Measurements from ENCODE around the gene ALG12. TPM values are rescaled to one million over a fixed set of nuclear protein-coding genes. Genes with fewer than 3 reads are reported as not detected.

Gene ALG12
- total RNA-seq, 1 experiment from 2014 or later: 29.2 TPM

DNA sequence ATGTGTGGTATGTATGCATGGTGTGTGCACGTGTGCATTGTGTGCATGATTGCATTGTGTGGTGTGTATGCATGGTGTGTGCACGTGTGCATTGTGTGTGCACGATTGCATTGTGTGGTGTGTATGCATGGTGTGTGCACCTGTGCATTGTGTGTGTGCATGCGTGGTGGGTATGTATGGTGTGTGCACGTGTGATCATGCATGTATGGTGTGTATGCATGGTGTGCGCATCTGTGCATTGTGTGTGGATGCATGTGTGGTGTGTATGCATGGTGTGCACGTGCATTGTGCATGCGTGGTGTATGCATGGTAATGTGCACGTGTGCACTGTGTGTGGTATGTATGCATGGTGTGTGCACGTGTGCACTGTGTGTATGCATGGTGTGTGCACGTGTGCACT, 16.8 kb downstream of the ALG12 start:
- H3K4me3 Mint-ChIP-seq: no peak overlapping the region
- H3K27ac Mint-ChIP-seq: no peak overlapping the region; the same call in 1 of the 2 replicates
- H3K36me3 Mint-ChIP-seq: peaks cover 46% of the 10 kb centered on the region
- CTCF ChIA-PET: interaction anchor here (0.5 kb wide), 1 partner anchor 63 kb away, joined by 3 read pairs; no protein-coding TSS in a partner anchor
- H3K27me3 Mint-ChIP-seq (ENCODE audit: low read depth): no peaks in the 10 kb centered on the region
- POLR2A ChIA-PET: no interaction called here
- no peaks in the 10 kb centered on the region for H3K4me1 Mint-ChIP-seq
- peaks cover 26% of the 10 kb centered on the region for H3K9me3 Mint-ChIP-seq
- no peak for ATAC-seq
- DNase-seq (ENCODE audit: low spot score): no peak
- TF ChIP-seq ZNF317 (CRISPR knock-in tag; IDR thresholded peaks at IDR 0.05; ENCODE audit: borderline replicate concordance, low read depth) (no peak), JUN (CRISPR knock-in tag; IDR thresholded peaks at IDR 0.05) (no peak), SOX15 (CRISPR knock-in tag; IDR thresholded peaks at IDR 0.05) (no peak), ZNF423 (CRISPR knock-in tag; IDR thresholded peaks at IDR 0.05) (no peak), TCF7 (CRISPR knock-in tag; IDR thresholded peaks at IDR 0.05; ENCODE audit: low read depth) (no peak), FOXJ3 (CRISPR knock-in tag; IDR thresholded peaks at IDR 0.05; ENCODE audit: borderline replicate concordance) (no peak), RORB (CRISPR knock-in tag; IDR thresholded peaks at IDR 0.05) (no peak), ZNF121 (CRISPR knock-in tag; IDR thresholded peaks at IDR 0.05) (no peak), EMX1 (CRISPR knock-in tag; IDR thresholded peaks at IDR 0.05) (no peak), ZNF416 (CRISPR knock-in tag; IDR thresholded peaks at IDR 0.05) (no peak)
- TF ChIP-seq, protein P1, sequence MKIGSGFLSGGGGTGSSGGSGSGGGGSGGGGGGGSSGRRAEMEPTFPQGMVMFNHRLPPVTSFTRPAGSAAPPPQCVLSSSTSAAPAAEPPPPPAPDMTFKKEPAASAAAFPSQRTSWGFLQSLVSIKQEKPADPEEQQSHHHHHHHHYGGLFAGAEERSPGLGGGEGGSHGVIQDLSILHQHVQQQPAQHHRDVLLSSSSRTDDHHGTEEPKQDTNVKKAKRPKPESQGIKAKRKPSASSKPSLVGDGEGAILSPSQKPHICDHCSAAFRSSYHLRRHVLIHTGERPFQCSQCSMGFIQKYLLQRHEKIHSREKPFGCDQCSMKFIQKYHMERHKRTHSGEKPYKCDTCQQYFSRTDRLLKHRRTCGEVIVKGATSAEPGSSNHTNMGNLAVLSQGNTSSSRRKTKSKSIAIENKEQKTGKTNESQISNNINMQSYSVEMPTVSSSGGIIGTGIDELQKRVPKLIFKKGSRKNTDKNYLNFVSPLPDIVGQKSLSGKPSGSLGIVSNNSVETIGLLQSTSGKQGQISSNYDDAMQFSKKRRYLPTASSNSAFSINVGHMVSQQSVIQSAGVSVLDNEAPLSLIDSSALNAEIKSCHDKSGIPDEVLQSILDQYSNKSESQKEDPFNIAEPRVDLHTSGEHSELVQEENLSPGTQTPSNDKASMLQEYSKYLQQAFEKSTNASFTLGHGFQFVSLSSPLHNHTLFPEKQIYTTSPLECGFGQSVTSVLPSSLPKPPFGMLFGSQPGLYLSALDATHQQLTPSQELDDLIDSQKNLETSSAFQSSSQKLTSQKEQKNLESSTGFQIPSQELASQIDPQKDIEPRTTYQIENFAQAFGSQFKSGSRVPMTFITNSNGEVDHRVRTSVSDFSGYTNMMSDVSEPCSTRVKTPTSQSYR (CRISPR knock-in tag; IDR thresholded peaks at IDR 0.05): no peak
- TF ChIP-seq, protein P2, sequence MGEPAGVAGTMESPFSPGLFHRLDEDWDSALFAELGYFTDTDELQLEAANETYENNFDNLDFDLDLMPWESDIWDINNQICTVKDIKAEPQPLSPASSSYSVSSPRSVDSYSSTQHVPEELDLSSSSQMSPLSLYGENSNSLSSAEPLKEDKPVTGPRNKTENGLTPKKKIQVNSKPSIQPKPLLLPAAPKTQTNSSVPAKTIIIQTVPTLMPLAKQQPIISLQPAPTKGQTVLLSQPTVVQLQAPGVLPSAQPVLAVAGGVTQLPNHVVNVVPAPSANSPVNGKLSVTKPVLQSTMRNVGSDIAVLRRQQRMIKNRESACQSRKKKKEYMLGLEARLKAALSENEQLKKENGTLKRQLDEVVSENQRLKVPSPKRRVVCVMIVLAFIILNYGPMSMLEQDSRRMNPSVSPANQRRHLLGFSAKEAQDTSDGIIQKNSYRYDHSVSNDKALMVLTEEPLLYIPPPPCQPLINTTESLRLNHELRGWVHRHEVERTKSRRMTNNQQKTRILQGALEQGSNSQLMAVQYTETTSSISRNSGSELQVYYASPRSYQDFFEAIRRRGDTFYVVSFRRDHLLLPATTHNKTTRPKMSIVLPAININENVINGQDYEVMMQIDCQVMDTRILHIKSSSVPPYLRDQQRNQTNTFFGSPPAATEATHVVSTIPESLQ (CRISPR knock-in tag; IDR thresholded peaks at IDR 0.05): no peak
- TF ChIP-seq, protein P3, sequence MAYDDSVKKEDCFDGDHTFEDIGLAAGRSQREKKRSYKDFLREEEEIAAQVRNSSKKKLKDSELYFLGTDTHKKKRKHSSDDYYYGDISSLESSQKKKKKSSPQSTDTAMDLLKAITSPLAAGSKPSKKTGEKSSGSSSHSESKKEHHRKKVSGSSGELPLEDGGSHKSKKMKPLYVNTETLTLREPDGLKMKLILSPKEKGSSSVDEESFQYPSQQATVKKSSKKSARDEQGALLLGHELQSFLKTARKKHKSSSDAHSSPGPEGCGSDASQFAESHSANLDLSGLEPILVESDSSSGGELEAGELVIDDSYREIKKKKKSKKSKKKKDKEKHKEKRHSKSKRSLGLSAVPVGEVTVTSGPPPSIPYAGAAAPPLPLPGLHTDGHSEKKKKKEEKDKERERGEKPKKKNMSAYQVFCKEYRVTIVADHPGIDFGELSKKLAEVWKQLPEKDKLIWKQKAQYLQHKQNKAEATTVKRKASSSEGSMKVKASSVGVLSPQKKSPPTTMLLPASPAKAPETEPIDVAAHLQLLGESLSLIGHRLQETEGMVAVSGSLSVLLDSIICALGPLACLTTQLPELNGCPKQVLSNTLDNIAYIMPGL (CRISPR knock-in tag; IDR thresholded peaks at IDR 0.05): no peak
- TF ChIP-seq, protein P4, sequence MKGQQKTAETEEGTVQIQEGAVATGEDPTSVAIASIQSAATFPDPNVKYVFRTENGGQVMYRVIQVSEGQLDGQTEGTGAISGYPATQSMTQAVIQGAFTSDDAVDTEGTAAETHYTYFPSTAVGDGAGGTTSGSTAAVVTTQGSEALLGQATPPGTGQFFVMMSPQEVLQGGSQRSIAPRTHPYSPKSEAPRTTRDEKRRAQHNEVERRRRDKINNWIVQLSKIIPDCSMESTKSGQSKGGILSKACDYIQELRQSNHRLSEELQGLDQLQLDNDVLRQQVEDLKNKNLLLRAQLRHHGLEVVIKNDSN (CRISPR knock-in tag; IDR thresholded peaks at IDR 0.05): no peak
- TF ChIP-seq, protein P5, sequence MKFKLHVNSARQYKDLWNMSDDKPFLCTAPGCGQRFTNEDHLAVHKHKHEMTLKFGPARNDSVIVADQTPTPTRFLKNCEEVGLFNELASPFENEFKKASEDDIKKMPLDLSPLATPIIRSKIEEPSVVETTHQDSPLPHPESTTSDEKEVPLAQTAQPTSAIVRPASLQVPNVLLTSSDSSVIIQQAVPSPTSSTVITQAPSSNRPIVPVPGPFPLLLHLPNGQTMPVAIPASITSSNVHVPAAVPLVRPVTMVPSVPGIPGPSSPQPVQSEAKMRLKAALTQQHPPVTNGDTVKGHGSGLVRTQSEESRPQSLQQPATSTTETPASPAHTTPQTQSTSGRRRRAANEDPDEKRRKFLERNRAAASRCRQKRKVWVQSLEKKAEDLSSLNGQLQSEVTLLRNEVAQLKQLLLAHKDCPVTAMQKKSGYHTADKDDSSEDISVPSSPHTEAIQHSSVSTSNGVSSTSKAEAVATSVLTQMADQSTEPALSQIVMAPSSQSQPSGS (CRISPR knock-in tag; IDR thresholded peaks at IDR 0.05; ENCODE audit: borderline replicate concordance, low read depth): no peak
- TF ChIP-seq, protein P6, sequence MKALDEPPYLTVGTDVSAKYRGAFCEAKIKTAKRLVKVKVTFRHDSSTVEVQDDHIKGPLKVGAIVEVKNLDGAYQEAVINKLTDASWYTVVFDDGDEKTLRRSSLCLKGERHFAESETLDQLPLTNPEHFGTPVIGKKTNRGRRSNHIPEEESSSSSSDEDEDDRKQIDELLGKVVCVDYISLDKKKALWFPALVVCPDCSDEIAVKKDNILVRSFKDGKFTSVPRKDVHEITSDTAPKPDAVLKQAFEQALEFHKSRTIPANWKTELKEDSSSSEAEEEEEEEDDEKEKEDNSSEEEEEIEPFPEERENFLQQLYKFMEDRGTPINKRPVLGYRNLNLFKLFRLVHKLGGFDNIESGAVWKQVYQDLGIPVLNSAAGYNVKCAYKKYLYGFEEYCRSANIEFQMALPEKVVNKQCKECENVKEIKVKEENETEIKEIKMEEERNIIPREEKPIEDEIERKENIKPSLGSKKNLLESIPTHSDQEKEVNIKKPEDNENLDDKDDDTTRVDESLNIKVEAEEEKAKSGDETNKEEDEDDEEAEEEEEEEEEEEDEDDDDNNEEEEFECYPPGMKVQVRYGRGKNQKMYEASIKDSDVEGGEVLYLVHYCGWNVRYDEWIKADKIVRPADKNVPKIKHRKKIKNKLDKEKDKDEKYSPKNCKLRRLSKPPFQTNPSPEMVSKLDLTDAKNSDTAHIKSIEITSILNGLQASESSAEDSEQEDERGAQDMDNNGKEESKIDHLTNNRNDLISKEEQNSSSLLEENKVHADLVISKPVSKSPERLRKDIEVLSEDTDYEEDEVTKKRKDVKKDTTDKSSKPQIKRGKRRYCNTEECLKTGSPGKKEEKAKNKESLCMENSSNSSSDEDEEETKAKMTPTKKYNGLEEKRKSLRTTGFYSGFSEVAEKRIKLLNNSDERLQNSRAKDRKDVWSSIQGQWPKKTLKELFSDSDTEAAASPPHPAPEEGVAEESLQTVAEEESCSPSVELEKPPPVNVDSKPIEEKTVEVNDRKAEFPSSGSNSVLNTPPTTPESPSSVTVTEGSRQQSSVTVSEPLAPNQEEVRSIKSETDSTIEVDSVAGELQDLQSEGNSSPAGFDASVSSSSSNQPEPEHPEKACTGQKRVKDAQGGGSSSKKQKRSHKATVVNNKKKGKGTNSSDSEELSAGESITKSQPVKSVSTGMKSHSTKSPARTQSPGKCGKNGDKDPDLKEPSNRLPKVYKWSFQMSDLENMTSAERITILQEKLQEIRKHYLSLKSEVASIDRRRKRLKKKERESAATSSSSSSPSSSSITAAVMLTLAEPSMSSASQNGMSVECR (CRISPR knock-in tag; IDR thresholded peaks at IDR 0.05; ENCODE audit: borderline replicate concordance): no peak

Data from WTC11 (cell line).